ENCODE results near the gene TP53I11. TPM values are rescaled to one million over a fixed set of nuclear protein-coding genes. Genes with fewer than 3 reads are reported as not detected.

Gene TP53I11
- total and polyA plus RNA-seq, 2 donors (not counting 1 experiment from before 2014, with no cell fraction given) = 25.0 to 229 TPM

- no peaks in the 10 kb centered on the region for H3K27me3 ChIP-seq (replicated peaks in 1 of 4; ENCODE audit: control extremely low read depth in 1 of 4, control insufficient read depth in 3 of 4, insufficient read depth in 4 of 4, low read length in 3 of 4)
- no peak overlapping the region for H3K27ac ChIP-seq (ENCODE audit: low read length in 2 of 2)
- Mint-ChIP-seq H3K4me1 (peaks cover 43% of the 10 kb centered on the region), H3K9me3 (ENCODE audit: insufficient read depth) (no peaks in the 10 kb centered on the region), H3K27ac (peak overlapping the region; percentile 69), H3K27me3 (no peaks in the 10 kb centered on the region), H3K4me3 (peak overlapping the region; percentile 26)
- no peak for TF ChIP-seq CTCF (IDR thresholded peaks at IDR 0.05)
- TF ChIP-seq EZH2 (IDR thresholded peaks at IDR 0.05; ENCODE audit: borderline replicate concordance, insufficient read depth, low read depth, low read length, poor library complexity, severe bottlenecking) = no peak
- intact Hi-C loops (cut with micrococcal nuclease) = no loop called here
- H3K9ac ChIP-seq (ENCODE audit: low read length) = no peak overlapping the region
- ChIA-PET CTCF (interaction anchor here (0.7 to 1.9 kb wide), 7 partner anchors 16 to 152 kb away, joined by 3 to 7 read pairs (median 4); no protein-coding TSS in a partner anchor), POLR2A (interaction anchor here (0.6 kb wide), 1 partner anchor 12 kb away, joined by 4 read pairs; no protein-coding TSS in a partner anchor)
- DNase-seq (peak; percentile 10), ATAC-seq (ENCODE audit: low read depth) (no peak)
- no peaks in the 10 kb centered on the region for H3K9me3 ChIP-seq (ENCODE audit: control extremely low read depth in 1 of 3, control insufficient read depth in 2 of 3, insufficient read depth in 1 of 3, low read length in 2 of 3)
- H3K4me3 ChIP-seq (ENCODE audit: control extremely low read depth in 1 of 5, extremely low read depth in 1 of 5, insufficient read depth in 1 of 5, low read depth in 2 of 5, low read length in 4 of 5) = no peak overlapping the region
- H3K79me2 ChIP-seq (ENCODE audit: control insufficient read depth, insufficient read depth, low read length) = peaks cover 20% of the 10 kb centered on the region
- no peaks in the 10 kb centered on the region for H3K36me3 ChIP-seq (replicated peaks in 1 of 2; ENCODE audit: control extremely low read depth in 1 of 2, control insufficient read depth in 1 of 2, extremely low read depth in 1 of 2, insufficient read depth in 2 of 2, low read length in 1 of 2)
- 84% methylated on average over 3 of the region's 3 CpGs for WGBS (ENCODE audit: insufficient coverage)
- H3K4me2 ChIP-seq (replicated peaks; ENCODE audit: low read depth, low read length, poor library complexity, severe bottlenecking) = no peak overlapping the region
- peaks cover 8% of the 10 kb centered on the region for H4K20me1 ChIP-seq (ENCODE audit: control insufficient read depth, insufficient read depth, low read length, poor library complexity, severe bottlenecking)
- peaks cover 13 to 26% of the 10 kb centered on the region in 2 donors for H3K4me1 ChIP-seq (ENCODE audit: control insufficient read depth in 2 of 2, insufficient read depth in 2 of 2, low read length in 2 of 2)
- no peak overlapping the region for H2AFZ ChIP-seq (ENCODE audit: insufficient read depth, low read depth, low read length, poor library complexity, severe bottlenecking)
Observed at GRCh38 chr11:44952500-44953260, 2.0 kb upstream of the TP53I11 start.

- Histone ChIP-seq H3K9me3 (ENCODE audit: control extremely low read depth in 1 of 3, control insufficient read depth in 2 of 3, insufficient read depth in 1 of 3, low read length in 2 of 3) (no peaks in the 10 kb centered on the region), H4K20me1 (ENCODE audit: control insufficient read depth, insufficient read depth, low read length, poor library complexity, severe bottlenecking) (peaks cover 12% of the 10 kb centered on the region), H3K4me2 (replicated peaks; ENCODE audit: low read depth, low read length, poor library complexity, severe bottlenecking) (no peak overlapping the region), H3K4me3 (ENCODE audit: control extremely low read depth in 1 of 5, extremely low read depth in 1 of 5, insufficient read depth in 1 of 5, low read depth in 2 of 5, low read length in 4 of 5) (no peak overlapping the region), H3K9ac (ENCODE audit: low read length) (no peak overlapping the region), H3K27ac (ENCODE audit: low read length in 2 of 2) (no peak overlapping the region), H3K36me3 (replicated peaks in 1 of 2; ENCODE audit: control extremely low read depth in 1 of 2, control insufficient read depth in 1 of 2, extremely low read depth in 1 of 2, insufficient read depth in 2 of 2, low read length in 1 of 2) (no peaks in the 10 kb centered on the region), H3K27me3 (replicated peaks in 1 of 4; ENCODE audit: control extremely low read depth in 1 of 4, control insufficient read depth in 3 of 4, insufficient read depth in 4 of 4, low read length in 3 of 4) (no peaks in the 10 kb centered on the region), H2AFZ (ENCODE audit: insufficient read depth, low read depth, low read length, poor library complexity, severe bottlenecking) (no peak overlapping the region), H3K79me2 (ENCODE audit: control insufficient read depth, insufficient read depth, low read length) (peaks cover 25% of the 10 kb centered on the region), H3K4me1 (ENCODE audit: control insufficient read depth in 2 of 2, insufficient read depth in 2 of 2, low read length in 2 of 2) (peaks cover 13 to 26% of the 10 kb centered on the region in 2 donors)
- peaks cover 49% of the 10 kb centered on the region for H3K4me1 Mint-ChIP-seq
- H3K27ac Mint-ChIP-seq = peak overlapping the region; percentile 69
- TF ChIP-seq CTCF (IDR thresholded peaks at IDR 0.05) (no peak), EZH2 (IDR thresholded peaks at IDR 0.05; ENCODE audit: borderline replicate concordance, insufficient read depth, low read depth, low read length, poor library complexity, severe bottlenecking) (no peak)
- 73% methylated on average over 2 of the region's 2 CpGs for WGBS (ENCODE audit: insufficient coverage)
- ATAC-seq (ENCODE audit: low read depth) (no peak), DNase-seq (no peak)
- H3K27me3 Mint-ChIP-seq = no peaks in the 10 kb centered on the region
- peak overlapping the region; percentile 78 for H3K4me3 Mint-ChIP-seq
- intact Hi-C loops (cut with micrococcal nuclease) = no loop called here
- no peaks in the 10 kb centered on the region for H3K9me3 Mint-ChIP-seq (ENCODE audit: insufficient read depth)
- ChIA-PET CTCF (interaction anchor here (0.7 to 1.9 kb wide), 5 partner anchors 15 to 153 kb away, joined by 3 to 7 read pairs (median 4); no protein-coding TSS in a partner anchor), POLR2A (interaction anchor here (0.6 kb wide), 1 partner anchor 12 kb away, joined by 4 read pairs; no protein-coding TSS in a partner anchor)
Observed at GRCh38 chr11:44952082-44952481, 1.4 kb upstream of the TP53I11 start.

All from B cell (primary cell).